ENCODE data around the gene C22orf39.

The C22orf39 gene

DNA sequence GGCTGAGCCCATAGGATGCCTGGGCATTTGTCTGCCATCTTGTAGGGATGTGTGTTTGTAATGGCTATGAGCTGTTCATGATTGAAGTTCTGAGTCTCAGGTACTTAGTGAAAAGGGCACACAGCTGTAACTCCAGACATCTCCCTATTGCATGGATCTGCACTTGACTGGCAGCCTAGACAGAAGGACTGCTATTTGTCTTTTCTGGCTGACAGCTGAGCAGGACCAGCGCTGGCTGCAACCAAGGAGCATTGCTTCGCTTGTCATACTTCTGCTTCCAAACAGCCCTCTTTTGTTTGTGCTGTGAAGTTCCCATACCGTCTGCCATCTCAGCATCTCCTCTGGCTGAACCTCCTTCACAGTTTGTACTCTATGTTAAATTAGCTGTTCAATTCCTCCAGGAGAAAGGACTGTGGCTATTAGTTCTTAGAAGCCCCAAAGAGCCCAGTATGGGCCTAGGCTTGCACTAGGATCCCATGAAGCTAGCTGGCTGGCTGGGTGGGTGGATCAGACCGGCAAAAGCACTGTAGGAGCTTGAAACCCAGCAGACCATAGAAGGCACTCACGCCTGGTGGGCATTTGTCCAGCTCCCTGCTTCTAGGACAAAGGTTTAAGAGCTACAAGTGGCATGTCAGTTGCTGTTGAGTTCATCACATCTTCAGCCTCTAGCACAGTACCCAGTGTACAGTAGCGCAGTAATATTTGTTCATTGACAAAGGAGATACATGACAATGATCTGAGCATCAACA, 36.4 kb downstream of the C22orf39 start:
- H3K36me3 ChIP-seq (ENCODE audit: control insufficient read depth, insufficient read depth, low read length) = peaks cover 7% of the 10 kb centered on the region
- H3K4me3 ChIP-seq (ENCODE audit: low read length) = no peak overlapping the region

DNA sequence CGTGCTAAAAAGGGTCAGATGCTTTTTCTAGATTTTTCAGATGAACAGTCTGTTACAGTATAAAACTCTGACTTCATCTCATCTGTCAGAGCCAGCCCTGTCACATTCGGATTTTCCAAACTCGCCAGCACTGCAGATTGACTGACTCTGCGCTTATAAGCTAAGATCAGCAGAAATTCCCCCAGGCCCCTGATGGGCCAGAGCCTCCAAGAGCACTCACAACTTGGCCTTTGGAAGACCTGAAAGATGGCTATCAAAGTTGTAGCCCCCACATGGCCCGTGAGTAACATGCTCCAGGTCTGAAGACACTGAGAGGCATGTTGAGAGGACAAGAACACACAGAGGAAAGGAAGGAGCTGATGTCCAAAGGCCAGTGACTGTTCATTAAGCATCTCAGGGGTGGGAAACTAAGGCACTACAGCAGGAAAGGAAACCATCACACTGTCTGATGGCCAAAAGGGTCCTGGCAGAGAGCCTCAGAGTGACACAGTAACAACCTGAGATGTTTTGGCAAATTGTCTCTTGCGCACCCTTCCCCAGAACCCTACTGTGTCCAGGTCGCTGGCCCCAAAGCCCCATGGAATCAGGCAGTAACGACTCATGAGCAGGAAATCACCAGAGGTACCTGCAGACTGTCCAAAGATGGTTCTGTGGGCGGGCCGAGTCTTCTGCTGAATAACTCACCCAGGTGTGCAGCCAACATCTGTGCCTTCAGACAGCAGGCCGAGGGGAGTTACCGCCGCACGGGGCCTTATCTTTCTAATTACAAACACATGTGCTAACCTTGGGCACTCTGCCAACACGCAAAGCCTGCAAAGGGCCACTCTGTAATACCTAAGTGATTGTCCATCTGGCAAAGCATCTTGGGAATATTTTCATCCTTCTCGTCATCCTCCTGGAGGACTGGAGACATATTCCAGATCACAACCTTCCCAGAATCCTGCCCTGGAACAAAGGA, 39.6 kb downstream of the C22orf39 start:
- no peaks in the 10 kb centered on the region for H3K27me3 ChIP-seq (ENCODE audit: insufficient read depth, low read length, poor library complexity)
- H4K5ac ChIP-seq (ENCODE audit: low read length) = no peak overlapping the region
- H2AK5ac ChIP-seq (ENCODE audit: low read length) = no peak overlapping the region
- peaks cover 23% of the 10 kb centered on the region for H3K79me1 ChIP-seq (ENCODE audit: low read length)
- H2BK15ac ChIP-seq (replicated peaks; ENCODE audit: low read depth) = no peak overlapping the region
- H3K9ac ChIP-seq (ENCODE audit: low read length) = no peak overlapping the region
- H3K18ac ChIP-seq (ENCODE audit: low read length) = no peak overlapping the region
- no peak overlapping the region for H2BK120ac ChIP-seq (ENCODE audit: low read depth, low read length)
- no peak overlapping the region for H3K27ac ChIP-seq (ENCODE audit: low read depth, low read length)
- no peak overlapping the region for H3K23ac ChIP-seq (ENCODE audit: low read length)
- H2BK5ac ChIP-seq (ENCODE audit: low read length) = no peak overlapping the region
- DNase-seq = no peak
- H3K4me1 ChIP-seq (ENCODE audit: control insufficient read depth, low read depth, low read length) = no peaks in the 10 kb centered on the region
- no peak overlapping the region for H3K4me3 ChIP-seq (ENCODE audit: low read length)
- H3K79me2 ChIP-seq (ENCODE audit: control insufficient read depth, insufficient read depth, low read length) = peaks cover 20% of the 10 kb centered on the region
- H3K56ac ChIP-seq (ENCODE audit: low read length) = no peak overlapping the region
- H3K4ac ChIP-seq (ENCODE audit: low read depth, low read length) = no peak overlapping the region
- H3K36me3 ChIP-seq (ENCODE audit: control insufficient read depth, insufficient read depth, low read length) = peaks cover 14% of the 10 kb centered on the region
- no CpG with 5 or more reads among the region's 16 CpGs for WGBS (ENCODE audit: extremely low coverage, insufficient coverage, low lambda C conversion rate)
- no peak overlapping the region for H3K4me2 ChIP-seq (ENCODE audit: low read length)
- H4K8ac ChIP-seq (ENCODE audit: low read depth, low read length) = no peak overlapping the region

More for the DNA sequence above, 36.4 kb downstream of the C22orf39 start:
- no peak for DNase-seq
- Histone ChIP-seq H3K4ac (ENCODE audit: low read depth, low read length) (no peak overlapping the region), H4K8ac (ENCODE audit: low read depth, low read length) (no peak overlapping the region), H4K5ac (ENCODE audit: low read length) (no peak overlapping the region), H3K18ac (ENCODE audit: low read length) (no peak overlapping the region), H3K23ac (ENCODE audit: low read length) (no peak overlapping the region), H3K27me3 (ENCODE audit: insufficient read depth, low read length, poor library complexity) (no peaks in the 10 kb centered on the region), H2BK120ac (ENCODE audit: low read depth, low read length) (no peak overlapping the region), H3K79me2 (ENCODE audit: control insufficient read depth, insufficient read depth, low read length) (peaks cover 36% of the 10 kb centered on the region), H3K27ac (ENCODE audit: low read depth, low read length) (no peak overlapping the region), H3K56ac (ENCODE audit: low read length) (no peak overlapping the region), H2AK5ac (ENCODE audit: low read length) (no peak overlapping the region), H2BK15ac (replicated peaks; ENCODE audit: low read depth) (no peak overlapping the region), H3K4me1 (ENCODE audit: control insufficient read depth, low read depth, low read length) (no peaks in the 10 kb centered on the region), H3K9ac (ENCODE audit: low read length) (no peak overlapping the region), H2BK5ac (ENCODE audit: low read length) (no peak overlapping the region), H3K4me2 (ENCODE audit: low read length) (no peak overlapping the region), H3K79me1 (ENCODE audit: low read length) (peaks cover 28% of the 10 kb centered on the region)
- no CpG with 5 or more reads among the region's 6 CpGs for WGBS (ENCODE audit: extremely low coverage, insufficient coverage, low lambda C conversion rate)

DNA sequence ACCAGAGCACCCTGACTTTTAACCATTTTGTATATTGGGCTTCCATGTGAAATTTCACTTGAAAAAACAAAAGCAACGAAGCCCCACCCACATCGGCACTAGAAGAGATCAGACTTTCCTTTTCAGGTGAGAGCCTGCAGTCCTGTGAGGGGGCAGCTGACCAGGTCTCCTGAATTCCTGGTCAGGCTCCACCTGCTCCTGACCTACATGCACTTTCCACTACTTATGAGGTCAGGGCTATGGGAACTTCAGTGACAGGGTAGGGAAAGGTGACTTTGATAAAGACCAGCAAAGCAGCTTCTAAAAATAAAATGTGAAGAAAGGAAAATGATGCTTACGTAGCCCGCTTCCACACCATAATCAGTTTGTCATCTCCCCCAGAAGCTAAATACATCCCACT, 40.7 kb downstream of the C22orf39 start:
- Histone ChIP-seq H3K18ac (ENCODE audit: low read length) (no peak overlapping the region), H3K56ac (ENCODE audit: low read length) (no peak overlapping the region), H3K79me1 (ENCODE audit: low read length) (peaks cover 14% of the 10 kb centered on the region), H2BK15ac (replicated peaks; ENCODE audit: low read depth) (no peak overlapping the region), H3K4me2 (ENCODE audit: low read length) (no peak overlapping the region), H3K4me1 (ENCODE audit: control insufficient read depth, low read depth, low read length) (no peaks in the 10 kb centered on the region), H2BK5ac (ENCODE audit: low read length) (no peak overlapping the region), H3K9ac (ENCODE audit: low read length) (no peak overlapping the region), H3K36me3 (ENCODE audit: control insufficient read depth, insufficient read depth, low read length) (peaks cover 14% of the 10 kb centered on the region), H3K23ac (ENCODE audit: low read length) (no peak overlapping the region), H3K27me3 (ENCODE audit: insufficient read depth, low read length, poor library complexity) (no peaks in the 10 kb centered on the region), H2BK120ac (ENCODE audit: low read depth, low read length) (no peak overlapping the region), H3K27ac (ENCODE audit: low read depth, low read length) (no peak overlapping the region), H3K4me3 (ENCODE audit: low read length) (no peak overlapping the region), H2AK5ac (ENCODE audit: low read length) (no peak overlapping the region), H4K5ac (ENCODE audit: low read length) (no peak overlapping the region), H3K79me2 (ENCODE audit: control insufficient read depth, insufficient read depth, low read length) (peaks cover 10% of the 10 kb centered on the region), H4K8ac (ENCODE audit: low read depth, low read length) (no peak overlapping the region), H3K4ac (ENCODE audit: low read depth, low read length) (no peak overlapping the region)
- WGBS (ENCODE audit: extremely low coverage, insufficient coverage, low lambda C conversion rate) = no CpG with 5 or more reads among the region's 4 CpGs
- no peak for DNase-seq

DNA sequence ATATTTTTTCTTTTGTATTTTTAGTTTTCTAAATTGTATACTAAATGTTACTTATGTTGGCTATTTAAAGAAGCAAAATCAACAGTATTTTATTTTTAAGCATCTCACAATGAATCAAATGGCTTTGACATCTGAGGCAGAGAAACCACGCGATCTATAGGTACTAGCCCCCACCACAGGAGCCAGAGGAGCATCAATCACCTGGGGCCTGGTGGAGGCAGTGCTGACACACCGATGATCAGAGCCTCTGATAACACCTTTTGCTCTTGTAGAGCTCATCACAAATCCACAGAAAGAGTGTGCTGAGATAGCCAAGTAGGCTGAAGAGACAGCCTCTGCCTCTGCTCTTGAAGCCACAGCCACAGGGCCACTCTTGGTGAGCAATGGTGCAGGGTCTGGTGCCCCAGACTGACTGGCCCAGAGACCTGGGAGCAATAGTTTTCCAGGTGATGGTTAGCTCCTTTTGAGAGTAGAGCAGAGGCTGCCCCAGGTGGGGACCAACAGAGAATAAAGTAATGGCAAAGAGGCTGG, 41.2 kb downstream of the C22orf39 start:
- no peaks in the 10 kb centered on the region for H3K27me3 ChIP-seq (ENCODE audit: insufficient read depth, low read length, poor library complexity)
- no peak overlapping the region for H2AK5ac ChIP-seq (ENCODE audit: low read length)
- H4K8ac ChIP-seq (ENCODE audit: low read depth, low read length) = no peak overlapping the region
- no peak overlapping the region for H2BK120ac ChIP-seq (ENCODE audit: low read depth, low read length)
- H3K18ac ChIP-seq (ENCODE audit: low read length) = no peak overlapping the region
- no peak overlapping the region for H3K9ac ChIP-seq (ENCODE audit: low read length)
- no peak overlapping the region for H2BK5ac ChIP-seq (ENCODE audit: low read length)
- H3K27ac ChIP-seq (ENCODE audit: low read depth, low read length) = no peak overlapping the region
- H3K4me1 ChIP-seq (ENCODE audit: control insufficient read depth, low read depth, low read length) = no peaks in the 10 kb centered on the region
- H3K56ac ChIP-seq (ENCODE audit: low read length) = no peak overlapping the region
- H3K79me1 ChIP-seq (ENCODE audit: low read length) = peaks cover 10% of the 10 kb centered on the region
- no peak overlapping the region for H3K4me2 ChIP-seq (ENCODE audit: low read length)
- no peak overlapping the region for H3K4me3 ChIP-seq (ENCODE audit: low read length)
- H4K5ac ChIP-seq (ENCODE audit: low read length) = no peak overlapping the region
- H3K79me2 ChIP-seq (ENCODE audit: control insufficient read depth, insufficient read depth, low read length) = peaks cover 5% of the 10 kb centered on the region
- H3K36me3 ChIP-seq (ENCODE audit: control insufficient read depth, insufficient read depth, low read length) = peaks cover 14% of the 10 kb centered on the region
- no CpG with 5 or more reads among the region's 3 CpGs for WGBS (ENCODE audit: extremely low coverage, insufficient coverage, low lambda C conversion rate)
- DNase-seq = no peak
- H2BK15ac ChIP-seq (replicated peaks; ENCODE audit: low read depth) = no peak overlapping the region
- H3K23ac ChIP-seq (ENCODE audit: low read length) = no peak overlapping the region
- H3K4ac ChIP-seq (ENCODE audit: low read depth, low read length) = no peak overlapping the region

DNA sequence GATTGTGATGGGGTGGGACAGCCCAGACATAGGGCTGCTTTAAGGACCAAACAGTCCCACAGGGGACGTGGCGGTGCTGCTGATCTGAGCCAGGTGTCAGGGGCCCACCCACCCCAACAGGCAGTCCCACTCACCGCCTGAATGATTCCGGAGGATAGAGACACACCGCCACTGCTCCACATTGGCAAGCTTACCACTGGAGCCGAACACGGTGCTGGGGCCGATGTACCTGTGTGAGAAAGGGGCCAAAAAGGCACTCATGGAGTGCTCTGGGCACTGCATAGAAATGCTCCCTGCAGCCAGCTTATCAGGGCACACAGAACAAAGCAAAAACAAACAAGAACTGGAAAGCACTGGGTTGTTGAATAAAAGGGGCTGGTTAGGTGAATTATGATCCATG, 41.9 kb downstream of the C22orf39 start:
- no peaks in the 10 kb centered on the region for H3K79me2 ChIP-seq (ENCODE audit: control insufficient read depth, insufficient read depth, low read length)
- peaks cover 14% of the 10 kb centered on the region for H3K36me3 ChIP-seq (ENCODE audit: control insufficient read depth, insufficient read depth, low read length)
- no peak overlapping the region for H3K4ac ChIP-seq (ENCODE audit: low read depth, low read length)
- no peak overlapping the region for H3K23ac ChIP-seq (ENCODE audit: low read length)
- H3K4me3 ChIP-seq (ENCODE audit: low read length) = no peak overlapping the region
- H3K27me3 ChIP-seq (ENCODE audit: insufficient read depth, low read length, poor library complexity) = no peaks in the 10 kb centered on the region
- H2AK5ac ChIP-seq (ENCODE audit: low read length) = no peak overlapping the region
- H3K56ac ChIP-seq (ENCODE audit: low read length) = no peak overlapping the region
- no peak overlapping the region for H4K8ac ChIP-seq (ENCODE audit: low read depth, low read length)
- H3K4me1 ChIP-seq (ENCODE audit: control insufficient read depth, low read depth, low read length) = no peaks in the 10 kb centered on the region
- H2BK120ac ChIP-seq (ENCODE audit: low read depth, low read length) = no peak overlapping the region
- no peak overlapping the region for H3K9ac ChIP-seq (ENCODE audit: low read length)
- no peak overlapping the region for H3K18ac ChIP-seq (ENCODE audit: low read length)
- no peak overlapping the region for H3K4me2 ChIP-seq (ENCODE audit: low read length)
- no peak overlapping the region for H2BK15ac ChIP-seq (replicated peaks; ENCODE audit: low read depth)
- H2BK5ac ChIP-seq (ENCODE audit: low read length) = no peak overlapping the region
- H3K79me1 ChIP-seq (ENCODE audit: low read length) = peaks cover 3% of the 10 kb centered on the region
- WGBS (ENCODE audit: extremely low coverage, insufficient coverage, low lambda C conversion rate) = no CpG with 5 or more reads among the region's 8 CpGs
- no peak overlapping the region for H4K5ac ChIP-seq (ENCODE audit: low read length)
- DNase-seq = no peak
- H3K27ac ChIP-seq (ENCODE audit: low read depth, low read length) = no peak overlapping the region

All from mesendoderm (in vitro differentiated cells).